HG03139 (cell line): ENCODE data around the gene MYNN.

Experiments used
- ATAC-seq: cut with Tn5 transposase; IDR thresholded peaks from one replicate; pipeline ENCODE4 v1.9.1; 2021; ENCODE audit not compliant: unreplicated experiment

Gene MYNN

GRCh38 chr3:169774186-169774585 lies 990 bp downstream of the MYNN start:
- no peak for ATAC-seq

- ATAC-seq: no peak
Measured at GRCh38 chr3:169777822-169778221, 4.6 kb downstream of the MYNN start.

GRCh38 chr3:169780742-169781141 lies 7.5 kb downstream of the MYNN start:
- no peak for ATAC-seq

- no peak for ATAC-seq
Measured at GRCh38 chr3:169781209-169781855, 8.1 kb downstream of the MYNN start.

GRCh38 chr3:169787120-169787519 lies 13.9 kb downstream of the MYNN start:
- ATAC-seq: no peak

GRCh38 chr3:169787791-169788190 lies 14.6 kb downstream of the MYNN start:
- ATAC-seq: no peak

GRCh38 chr3:169790219-169790618 lies 17.0 kb downstream of the MYNN start:
- ATAC-seq: no peak

GRCh38 chr3:169790687-169791429 lies 17.7 kb downstream of the MYNN start:
- ATAC-seq: no peak

GRCh38 chr3:169792359-169792758 lies 19.2 kb downstream of the MYNN start:
- no peak for ATAC-seq

GRCh38 chr3:169804681-169805080 lies 31.5 kb downstream of the MYNN start:
- ATAC-seq: no peak

- ATAC-seq: no peak
Measured at GRCh38 chr3:169809230-169809795, 36.1 kb downstream of the MYNN start.

GRCh38 chr3:169811631-169812331 lies 38.6 kb downstream of the MYNN start:
- peak; percentile 4 for ATAC-seq

GRCh38 chr3:169812332-169813235 lies 39.4 kb downstream of the MYNN start, which contains the start of the genes LRRC34 and LRRIQ4:
TSS of gene LRRC34 (minus strand) at chr3:169812904. CDS start at chr3:169812548, 356 bp downstream.
TSS of gene LRRIQ4 (plus strand) at chr3:169812870. CDS start at chr3:169821922, 9,052 bp downstream.
- peak; percentile 67 for ATAC-seq

- no peak for ATAC-seq
Measured at GRCh38 chr3:169813278-169813677, 40.1 kb downstream of the MYNN start.

- peak; percentile 87 for ATAC-seq
Measured at GRCh38 chr3:169813757-169814517, 40.7 kb downstream of the MYNN start.

- no peak for ATAC-seq
Measured at GRCh38 chr3:169815590-169816150, 42.5 kb downstream of the MYNN start.

- no peak for ATAC-seq
Measured at GRCh38 chr3:169818316-169818715, 45.1 kb downstream of the MYNN start.

GRCh38 chr3:169822091-169822490 lies 48.9 kb downstream of the MYNN start:
- ATAC-seq: no peak

- no peak for ATAC-seq
Measured at GRCh38 chr3:169822540-169822939, 49.3 kb downstream of the MYNN start.
